HG02759 (cell line): ENCODE results near the gene SFXN5.

ENCODE experiments used
- ATAC-seq: cut with Tn5 transposase; IDR thresholded peaks from one replicate; pipeline ENCODE4 v1.9.1; 2021; ENCODE audit warnings: mild to moderate bottlenecking, moderate library complexity; ENCODE audit not compliant: unreplicated experiment

The SFXN5 gene

GRCh38 chr2:72961036-72961720, 110.3 kb downstream of the SFXN5 start:
- ATAC-seq: no peak

DNA sequence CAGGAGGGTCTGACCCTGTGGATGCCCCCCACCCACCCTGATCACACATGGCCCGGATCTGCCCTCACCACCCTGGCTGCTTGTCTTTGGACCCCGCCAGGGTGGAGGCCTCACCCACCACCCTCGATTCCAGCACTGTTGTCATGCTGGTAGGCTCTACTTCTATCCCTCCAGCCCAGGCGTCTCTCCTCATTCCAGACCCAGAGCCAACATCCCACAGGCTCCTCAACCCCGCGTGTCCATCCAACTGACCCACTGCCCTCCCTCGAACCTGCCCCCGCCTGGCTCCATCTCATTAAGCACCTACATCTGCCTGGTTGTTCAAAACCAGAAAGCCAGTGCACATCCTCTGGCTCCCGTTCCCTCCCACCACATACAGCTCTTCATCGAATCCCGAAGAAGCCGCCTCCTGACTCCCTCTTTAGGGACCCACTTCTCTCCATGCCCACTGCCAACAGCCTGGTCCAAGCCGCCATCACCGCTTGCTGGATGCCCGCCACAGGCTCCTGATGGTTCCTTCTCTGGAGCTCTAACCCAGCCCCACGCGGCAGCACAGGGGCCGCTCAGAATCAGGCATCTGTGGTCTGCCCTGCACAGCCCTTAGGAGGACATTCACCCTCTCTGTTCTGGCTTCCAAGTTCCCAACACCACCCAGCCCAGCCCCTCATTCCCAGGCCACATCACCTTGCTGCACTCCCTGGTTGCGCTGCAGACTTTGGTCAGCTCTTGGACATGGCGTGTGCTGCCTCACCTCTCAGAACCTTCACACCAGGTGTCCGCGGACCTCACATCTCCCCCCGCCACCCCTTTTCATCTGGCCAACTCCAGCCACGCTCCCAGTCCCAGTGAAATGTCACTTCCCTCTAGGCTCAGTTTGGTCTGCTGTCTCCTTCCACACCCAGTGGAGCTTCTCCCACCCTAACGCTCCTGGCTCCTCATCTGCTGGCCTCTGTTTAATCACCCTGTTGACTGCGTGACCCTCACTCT, 111.2 kb downstream of the SFXN5 start:
- no peak for ATAC-seq

DNA sequence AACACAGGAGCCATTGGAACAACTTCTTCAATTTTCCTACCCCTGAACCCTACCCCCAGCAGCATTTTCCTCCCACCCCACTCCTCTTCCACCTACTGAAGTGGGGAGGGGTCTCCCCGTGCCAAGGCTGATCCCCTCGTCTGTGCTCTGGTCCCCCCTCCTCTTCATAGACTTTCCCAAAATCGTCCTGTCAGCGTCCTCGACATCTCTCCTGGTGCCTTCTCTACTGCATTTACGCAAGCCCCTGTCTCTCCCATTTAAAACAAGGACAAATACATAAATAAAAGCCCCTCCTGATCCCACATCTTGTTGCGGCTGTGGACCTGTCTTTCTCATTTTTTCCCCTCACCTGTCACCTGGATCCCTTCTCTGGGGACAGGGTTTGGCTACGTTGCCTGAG, 112.0 kb downstream of the SFXN5 start:
- no peak for ATAC-seq

- no peak for ATAC-seq
Observed at GRCh38 chr2:72958542-72959385, 112.7 kb downstream of the SFXN5 start.

- no peak for ATAC-seq
Observed at GRCh38 chr2:72956936-72957335, 114.6 kb downstream of the SFXN5 start.

DNA sequence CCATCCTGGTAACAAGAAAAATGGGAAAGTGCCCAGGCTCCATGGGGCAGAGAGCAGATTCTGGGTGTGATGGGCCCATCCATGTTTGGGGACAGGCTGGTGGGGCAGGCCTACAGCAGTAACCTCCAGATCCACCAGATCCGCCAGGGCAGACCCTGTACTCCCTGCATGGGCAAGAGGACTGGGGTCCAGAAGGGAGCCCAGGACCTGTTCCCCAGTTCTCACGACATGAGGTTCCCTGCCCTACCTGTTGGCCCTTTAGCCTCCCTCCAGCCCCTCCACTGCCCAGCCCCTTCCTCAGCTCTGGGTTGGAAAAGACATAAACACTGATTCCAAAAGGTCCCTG, 115.5 kb downstream of the SFXN5 start:
- ATAC-seq: no peak

DNA sequence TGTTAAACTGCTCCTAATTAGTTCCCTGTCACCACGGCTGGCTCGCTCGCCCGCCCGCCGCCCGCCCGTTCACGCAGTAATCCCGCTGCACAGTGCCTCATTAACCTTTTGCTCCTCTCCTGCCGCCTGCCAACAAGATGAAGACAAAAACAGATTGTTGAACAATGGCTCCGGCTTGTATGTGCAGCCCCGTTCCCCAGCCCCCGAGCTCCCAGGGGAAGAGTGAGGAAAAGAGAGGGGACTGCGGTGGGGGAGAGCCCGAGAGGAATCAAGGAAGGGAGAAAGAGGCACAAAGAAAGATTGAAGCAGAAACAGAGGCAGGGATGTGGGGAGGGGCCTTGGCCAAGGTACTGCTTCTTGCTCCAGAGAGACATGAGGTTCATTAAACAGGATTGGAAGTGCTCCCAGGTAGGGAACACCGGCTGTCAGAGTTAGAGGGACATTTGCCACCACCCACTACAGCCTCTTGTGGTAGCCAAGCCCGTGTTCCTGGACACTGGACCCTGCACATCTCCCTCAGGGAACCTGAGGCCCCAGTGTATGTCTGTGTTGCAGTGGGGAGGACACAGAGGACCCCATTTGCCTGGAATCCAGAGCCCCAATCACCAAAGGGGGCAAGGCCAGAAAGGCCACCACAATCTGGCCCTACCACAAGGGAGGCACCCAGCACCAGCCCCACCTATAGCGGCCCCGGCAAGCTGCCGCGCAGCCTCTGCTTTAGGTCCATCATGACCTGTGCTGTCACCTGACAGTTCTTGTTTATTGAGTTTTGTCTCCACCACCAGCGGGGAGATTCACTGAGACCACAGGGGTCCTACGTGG, 116.1 kb downstream of the SFXN5 start:
- no peak for ATAC-seq

DNA sequence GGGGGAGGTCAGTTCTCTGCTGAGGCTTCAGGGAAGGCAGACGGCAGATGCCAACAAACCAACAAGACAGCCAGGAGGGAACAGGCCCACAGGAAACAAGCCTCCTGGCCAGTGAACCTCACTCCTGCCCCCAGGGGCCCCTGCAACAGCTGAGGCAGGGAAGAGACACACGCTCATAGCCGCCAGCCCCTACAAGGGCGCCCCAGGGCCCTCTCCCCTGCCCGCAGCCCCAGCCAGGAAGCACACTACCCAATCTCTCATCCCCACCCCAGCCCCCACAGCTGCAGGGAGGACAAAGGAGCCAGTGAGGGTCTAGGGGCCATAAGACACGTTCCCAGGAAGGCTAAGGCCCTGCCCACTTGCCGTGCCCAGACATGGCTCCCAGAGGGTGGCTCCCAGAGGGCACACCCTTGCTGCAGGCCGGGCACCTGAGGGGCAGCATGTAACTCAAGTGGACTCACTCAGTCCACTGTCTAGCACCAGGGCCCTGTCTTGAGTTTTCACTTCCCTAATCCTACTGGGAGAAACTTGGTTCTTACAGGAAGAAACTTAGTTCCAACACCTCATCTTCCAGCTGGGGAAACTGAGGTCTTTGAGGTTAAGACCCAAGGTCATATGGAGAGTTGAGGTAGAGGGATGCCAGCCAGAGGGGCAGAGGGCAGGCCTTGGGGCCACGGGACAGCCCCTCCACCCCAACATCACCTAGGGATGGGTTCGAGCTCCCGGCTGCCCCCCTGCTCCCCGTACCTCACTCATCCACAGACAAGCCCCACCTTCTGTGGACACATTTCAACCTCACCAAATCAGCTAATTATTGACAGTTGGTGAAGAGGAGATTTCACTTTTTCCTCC, 116.9 kb downstream of the SFXN5 start:
- no peak for ATAC-seq

- no peak for ATAC-seq
Observed at GRCh38 chr2:72953976-72954375, 117.5 kb downstream of the SFXN5 start.

- no peak for ATAC-seq
Observed at GRCh38 chr2:72953528-72953927, 118.0 kb downstream of the SFXN5 start.

- no peak for ATAC-seq
Observed at GRCh38 chr2:72952961-72953360, 118.6 kb downstream of the SFXN5 start.

- no peak for ATAC-seq
Observed at GRCh38 chr2:72952110-72952823, 119.2 kb downstream of the SFXN5 start.

DNA sequence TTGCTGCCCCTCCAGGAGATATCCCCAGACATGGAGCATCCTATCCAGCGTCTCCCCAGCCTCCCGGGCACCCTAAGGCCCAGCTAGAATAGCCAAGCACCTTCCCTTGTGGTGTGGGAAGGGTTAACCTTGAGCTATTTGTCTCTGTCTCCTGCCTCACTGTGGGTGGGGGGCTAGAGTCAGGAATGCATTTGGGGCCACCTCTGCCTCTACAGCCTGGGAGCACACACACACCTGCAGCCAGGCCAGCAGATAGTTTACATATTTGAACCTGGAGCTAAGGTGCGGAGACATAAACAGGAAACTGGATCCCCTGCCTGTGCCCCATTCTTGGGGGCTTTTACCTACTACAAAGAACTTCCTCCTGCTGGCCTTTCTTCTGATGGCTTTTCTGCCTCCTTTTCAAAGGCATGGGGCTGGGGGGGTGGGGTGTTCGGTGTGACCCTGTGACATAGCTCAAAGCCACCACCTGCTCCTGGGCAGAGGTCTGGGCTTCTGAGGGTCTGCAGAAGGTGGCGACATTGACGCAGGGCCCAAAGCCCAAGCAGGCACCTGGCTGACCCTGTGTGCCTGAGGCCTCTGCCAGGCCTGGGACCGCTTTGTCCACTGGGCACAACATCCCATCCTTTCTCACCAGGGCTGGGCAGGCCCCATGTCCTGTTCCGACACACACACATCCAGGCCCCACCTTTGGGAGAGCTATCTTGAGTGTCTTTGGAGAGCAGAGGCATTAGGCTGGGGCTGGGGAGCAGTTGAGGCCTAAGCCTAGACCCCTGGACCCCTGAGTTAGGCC, 120.0 kb downstream of the SFXN5 start:
- ATAC-seq: no peak

GRCh38 chr2:72950558-72951255, 120.8 kb downstream of the SFXN5 start:
- ATAC-seq: no peak

GRCh38 chr2:72949642-72950041, 121.9 kb downstream of the SFXN5 start:
- no peak for ATAC-seq

GRCh38 chr2:72949045-72949444, 122.5 kb downstream of the SFXN5 start:
- no peak for ATAC-seq
